ENCODE data around the gene IMPG2.

Gene IMPG2

DNA sequence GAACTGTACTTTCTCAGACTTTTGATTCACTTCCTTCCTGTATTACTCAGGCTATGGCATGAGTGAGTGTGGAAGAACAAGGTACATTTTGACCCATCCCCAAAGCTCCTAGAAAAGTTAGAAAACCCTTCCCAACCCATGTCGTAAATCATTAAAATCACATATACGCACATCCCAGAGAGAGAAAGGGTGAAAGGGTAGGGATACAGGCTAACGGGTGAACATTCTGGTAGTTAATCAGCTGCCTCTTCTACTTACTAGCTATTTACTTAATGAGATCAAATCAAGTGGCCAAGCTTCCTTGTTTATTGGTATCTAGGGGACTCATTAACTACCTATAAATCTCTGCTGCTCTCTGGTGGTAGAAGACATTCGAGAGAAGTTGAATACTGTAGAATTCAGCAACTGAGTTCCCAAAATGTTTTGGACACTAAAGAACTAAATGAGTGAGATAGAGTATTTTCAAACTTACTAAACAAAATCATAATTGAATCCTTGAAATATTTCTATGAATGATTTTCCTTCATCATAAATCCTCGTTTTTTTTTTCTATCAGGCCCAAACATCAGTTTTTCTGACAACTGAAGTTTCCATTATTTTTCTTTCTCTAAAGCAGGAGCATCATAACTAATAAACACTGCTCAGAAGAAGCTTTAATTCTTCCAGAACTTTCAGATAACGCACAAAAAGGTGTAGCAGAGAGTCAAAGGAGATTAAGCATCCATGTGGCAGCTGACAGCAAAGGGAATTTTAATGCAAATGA lies 124.2 kb downstream of the IMPG2 start:
- no peak overlapping the region for H3K27ac ChIP-seq (ENCODE audit: low read length)
- H3K9me3 ChIP-seq (ENCODE audit: insufficient read depth, low read depth, low read length): no peaks in the 10 kb centered on the region
- no peaks in the 10 kb centered on the region for H3K4me1 ChIP-seq (ENCODE audit: insufficient read depth, low read length)
- no peaks in the 10 kb centered on the region for H3K36me3 ChIP-seq (ENCODE audit: insufficient read depth, low read depth, low read length)
- H3K4me3 ChIP-seq (ENCODE audit: low read length): no peak overlapping the region
- no peaks in the 10 kb centered on the region for H3K27me3 ChIP-seq (ENCODE audit: insufficient read depth, low read length)
- H3K9ac ChIP-seq (ENCODE audit: low read depth, low read length): no peak overlapping the region

DNA sequence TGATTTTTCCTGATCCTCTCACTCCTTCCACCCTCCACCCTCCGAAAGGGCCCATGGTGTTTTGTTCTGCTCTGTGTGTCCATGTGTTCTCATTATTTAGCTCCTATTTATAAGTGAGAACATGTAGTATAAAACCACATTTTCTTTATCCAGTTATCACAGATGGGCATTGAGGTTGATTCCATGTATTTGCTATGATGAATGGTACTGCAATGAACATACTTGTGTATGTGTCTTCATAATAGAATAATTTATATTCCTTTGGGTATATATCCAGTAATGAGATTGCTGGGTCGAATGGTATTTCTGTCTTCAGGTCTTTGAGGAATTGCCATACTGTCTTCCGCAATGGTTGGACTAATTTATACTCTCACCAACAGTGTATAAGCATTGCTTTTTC lies 126.0 kb downstream of the IMPG2 start:
- H3K4me1 ChIP-seq (ENCODE audit: insufficient read depth, low read length): no peaks in the 10 kb centered on the region
- H3K27ac ChIP-seq (ENCODE audit: low read length): no peak overlapping the region
- no peaks in the 10 kb centered on the region for H3K9me3 ChIP-seq (ENCODE audit: insufficient read depth, low read depth, low read length)
- no peak overlapping the region for H3K9ac ChIP-seq (ENCODE audit: low read depth, low read length)
- H3K36me3 ChIP-seq (ENCODE audit: insufficient read depth, low read depth, low read length): no peaks in the 10 kb centered on the region
- no peaks in the 10 kb centered on the region for H3K27me3 ChIP-seq (ENCODE audit: insufficient read depth, low read length)
- H3K4me3 ChIP-seq (ENCODE audit: low read length): no peak overlapping the region

DNA sequence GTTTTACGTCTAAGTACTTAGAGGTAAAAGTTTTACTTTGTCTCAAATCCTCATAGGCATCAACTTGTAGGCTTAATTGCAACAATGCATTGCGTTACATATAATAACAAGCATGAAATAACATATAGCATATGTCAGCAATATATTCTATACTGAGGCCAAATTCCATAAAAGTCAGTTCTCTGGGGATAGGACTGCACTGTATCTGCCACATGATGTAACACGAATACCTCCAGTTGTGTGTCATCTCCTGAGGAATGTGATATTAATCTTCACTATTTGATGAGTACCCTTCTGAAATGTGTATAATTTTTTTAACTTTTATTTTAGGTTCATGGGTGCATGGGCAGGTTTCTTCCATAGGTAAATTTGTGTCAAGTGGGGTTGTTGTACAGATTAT lies 126.4 kb downstream of the IMPG2 start:
- H3K9ac ChIP-seq (ENCODE audit: low read depth, low read length): no peak overlapping the region
- H3K27ac ChIP-seq (ENCODE audit: low read length): no peak overlapping the region
- no peaks in the 10 kb centered on the region for H3K27me3 ChIP-seq (ENCODE audit: insufficient read depth, low read length)
- no peaks in the 10 kb centered on the region for H3K36me3 ChIP-seq (ENCODE audit: insufficient read depth, low read depth, low read length)
- no peaks in the 10 kb centered on the region for H3K4me1 ChIP-seq (ENCODE audit: insufficient read depth, low read length)
- H3K4me3 ChIP-seq (ENCODE audit: low read length): no peak overlapping the region
- peaks cover 1% of the 10 kb centered on the region; the same call in 1 of the 2 replicates for H3K9me3 ChIP-seq (ENCODE audit: insufficient read depth, low read depth, low read length)

DNA sequence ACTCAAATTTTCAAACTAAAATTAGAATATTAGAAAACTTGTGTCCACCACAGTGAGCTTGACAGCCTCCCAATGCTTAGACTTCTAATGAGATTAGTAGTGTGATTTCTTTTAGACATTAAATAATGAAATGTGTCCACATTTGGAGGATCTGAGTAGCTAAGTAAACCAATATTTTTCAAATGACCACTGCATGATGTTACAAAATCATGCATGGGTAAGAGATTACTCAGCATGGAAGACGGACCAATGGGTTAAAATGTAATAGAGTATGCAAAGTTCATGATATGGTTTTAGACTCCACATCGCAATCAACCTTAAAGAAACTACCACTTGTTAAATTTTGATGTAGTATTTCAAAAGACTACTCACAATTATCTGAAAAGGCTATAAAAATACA lies 130.6 kb downstream of the IMPG2 start:
- peaks cover 4% of the 10 kb centered on the region; the same call in 1 of the 2 replicates for H3K9me3 ChIP-seq (ENCODE audit: insufficient read depth, low read depth, low read length)
- no peaks in the 10 kb centered on the region for H3K4me1 ChIP-seq (ENCODE audit: insufficient read depth, low read length)
- H3K4me3 ChIP-seq (ENCODE audit: low read length): no peak overlapping the region
- H3K36me3 ChIP-seq (ENCODE audit: insufficient read depth, low read depth, low read length): no peaks in the 10 kb centered on the region
- no peak overlapping the region for H3K27ac ChIP-seq (ENCODE audit: low read length)
- H3K27me3 ChIP-seq (ENCODE audit: insufficient read depth, low read length): no peaks in the 10 kb centered on the region
- H3K9ac ChIP-seq (ENCODE audit: low read depth, low read length): no peak overlapping the region

DNA sequence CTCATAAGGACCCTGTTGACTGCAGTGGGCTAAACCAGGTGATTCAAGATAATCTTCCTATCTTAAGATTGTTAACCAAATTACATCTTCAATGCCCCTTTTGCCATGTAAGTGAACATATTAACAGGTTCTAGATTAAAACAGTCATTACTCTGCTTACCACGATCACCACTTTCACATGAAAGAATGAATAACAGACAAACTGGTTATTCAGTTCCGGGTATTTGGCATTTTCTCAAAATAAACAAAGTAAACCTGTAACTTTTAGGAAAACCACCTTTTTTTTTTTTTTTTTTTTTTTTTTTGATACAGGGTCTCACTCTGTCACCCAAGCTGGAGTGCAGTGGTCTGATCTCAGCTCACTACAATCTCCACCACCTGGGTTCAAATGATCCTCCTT lies 131.2 kb downstream of the IMPG2 start:
- no peaks in the 10 kb centered on the region for H3K36me3 ChIP-seq (ENCODE audit: insufficient read depth, low read depth, low read length)
- H3K9me3 ChIP-seq (ENCODE audit: insufficient read depth, low read depth, low read length): peaks cover 4% of the 10 kb centered on the region; the same call in 1 of the 2 replicates
- no peak overlapping the region for H3K4me3 ChIP-seq (ENCODE audit: low read length)
- no peaks in the 10 kb centered on the region for H3K4me1 ChIP-seq (ENCODE audit: insufficient read depth, low read length)
- no peak overlapping the region for H3K9ac ChIP-seq (ENCODE audit: low read depth, low read length)
- H3K27me3 ChIP-seq (ENCODE audit: insufficient read depth, low read length): no peaks in the 10 kb centered on the region
- H3K27ac ChIP-seq (ENCODE audit: low read length): no peak overlapping the region

DNA sequence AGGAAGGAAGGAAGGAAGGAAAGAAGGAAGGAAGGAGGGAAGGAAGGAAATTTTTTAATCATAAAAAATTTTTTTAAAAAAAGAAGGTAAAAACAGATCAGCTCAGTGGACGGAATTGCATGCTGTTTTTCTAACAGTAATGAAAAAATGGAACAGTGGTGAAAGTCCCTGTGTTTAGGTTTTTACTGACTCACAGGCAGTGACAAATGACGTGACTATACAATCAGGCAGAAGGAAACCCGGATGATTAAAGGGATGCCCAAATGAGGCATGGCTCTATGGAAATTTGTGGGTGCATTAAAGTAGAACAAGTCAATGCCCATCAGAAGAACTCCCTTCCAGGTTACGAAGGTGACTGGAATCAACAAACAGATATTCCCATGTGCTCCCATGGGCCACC lies 135.0 kb downstream of the IMPG2 start:
- no peak overlapping the region for H3K9ac ChIP-seq (ENCODE audit: low read depth, low read length)

DNA sequence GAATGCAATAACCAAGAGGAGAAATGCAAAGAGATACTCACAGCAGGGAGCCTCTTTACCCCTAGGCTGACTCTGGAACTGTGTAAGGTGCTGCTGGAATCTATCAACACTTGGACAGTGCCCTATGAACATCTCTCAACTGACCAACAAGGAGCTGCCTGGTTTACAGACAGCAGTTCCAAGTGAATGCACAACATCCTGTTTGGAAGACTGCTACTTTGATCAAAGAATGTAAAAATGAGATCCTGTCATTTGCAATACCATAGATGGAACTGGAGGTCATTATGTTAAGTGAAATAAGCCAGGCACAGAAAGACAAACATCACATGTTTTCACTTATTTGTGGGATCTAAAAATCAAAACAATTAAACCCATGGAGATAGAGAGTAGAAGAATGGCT lies 136.3 kb downstream of the IMPG2 start:
- no peak overlapping the region for H3K9ac ChIP-seq (ENCODE audit: low read depth, low read length)
- H3K4me3 ChIP-seq (ENCODE audit: low read length): no peak overlapping the region
- H3K4me1 ChIP-seq (ENCODE audit: insufficient read depth, low read length): no peaks in the 10 kb centered on the region; the same call in 1 of the 2 replicates
- no peaks in the 10 kb centered on the region for H3K27me3 ChIP-seq (ENCODE audit: insufficient read depth, low read length)
- no peaks in the 10 kb centered on the region for H3K36me3 ChIP-seq (ENCODE audit: insufficient read depth, low read depth, low read length)
- peaks cover 4% of the 10 kb centered on the region; the same call in 1 of the 2 replicates for H3K9me3 ChIP-seq (ENCODE audit: insufficient read depth, low read depth, low read length)
- H3K27ac ChIP-seq (ENCODE audit: low read length): no peak overlapping the region

More for the DNA sequence above, 135.0 kb downstream of the IMPG2 start:
- H3K36me3 ChIP-seq (ENCODE audit: insufficient read depth, low read depth, low read length): no peaks in the 10 kb centered on the region
- no peak overlapping the region for H3K4me3 ChIP-seq (ENCODE audit: low read length)
- H3K4me1 ChIP-seq (ENCODE audit: insufficient read depth, low read length): no peaks in the 10 kb centered on the region; the same call in 1 of the 2 replicates
- H3K27ac ChIP-seq (ENCODE audit: low read length): no peak overlapping the region
- no peaks in the 10 kb centered on the region for H3K27me3 ChIP-seq (ENCODE audit: insufficient read depth, low read length)
- H3K9me3 ChIP-seq (ENCODE audit: insufficient read depth, low read depth, low read length): peaks cover 4% of the 10 kb centered on the region; the same call in 1 of the 2 replicates

DNA sequence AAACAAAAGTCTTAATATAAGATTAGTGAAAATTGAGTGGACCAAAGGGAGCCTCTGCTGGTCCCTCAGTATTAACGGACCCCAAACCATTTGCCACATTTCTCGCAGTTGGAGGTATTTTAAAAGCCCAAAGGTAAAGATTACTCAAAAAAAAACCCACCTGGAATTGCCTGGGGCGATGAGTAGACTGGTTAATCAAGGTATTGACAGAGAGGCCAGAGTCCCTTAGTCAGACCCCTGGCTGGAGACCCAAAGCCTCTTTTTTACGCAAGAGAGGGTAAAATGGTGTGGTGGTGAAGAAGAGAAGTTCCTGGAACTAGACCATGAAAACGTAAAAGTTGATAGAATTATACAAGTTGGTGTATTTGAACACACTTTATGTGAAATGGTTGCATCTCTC lies 137.2 kb downstream of the IMPG2 start:
- Histone ChIP-seq H3K36me3 (ENCODE audit: insufficient read depth, low read depth, low read length) (no peaks in the 10 kb centered on the region), H3K4me3 (ENCODE audit: low read length) (no peak overlapping the region), H3K4me1 (ENCODE audit: insufficient read depth, low read length) (no peaks in the 10 kb centered on the region; the same call in 1 of the 2 replicates), H3K27me3 (ENCODE audit: insufficient read depth, low read length) (no peaks in the 10 kb centered on the region), H3K9me3 (ENCODE audit: insufficient read depth, low read depth, low read length) (no peaks in the 10 kb centered on the region), H3K27ac (ENCODE audit: low read length) (no peak overlapping the region), H3K9ac (ENCODE audit: low read depth, low read length) (no peak overlapping the region)

DNA sequence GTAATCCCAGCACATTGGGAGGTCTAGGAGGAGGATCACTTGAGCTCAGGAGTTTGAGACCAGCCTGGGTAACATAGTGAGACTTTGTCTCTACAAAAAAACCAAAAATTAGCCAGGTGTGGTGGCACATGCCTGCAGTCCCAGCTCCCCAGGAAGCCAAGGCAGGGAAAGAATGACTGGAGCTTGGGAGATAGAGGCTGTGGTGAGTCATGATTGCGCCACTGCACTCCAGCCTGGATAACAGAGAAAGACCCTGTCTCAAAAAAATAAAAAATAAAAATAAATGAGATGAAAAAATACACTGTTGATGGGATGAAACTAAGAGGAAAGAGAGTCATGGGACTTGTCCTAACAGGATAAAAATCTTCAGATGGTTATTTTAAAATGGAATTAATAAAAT lies 137.6 kb downstream of the IMPG2 start:
- no peaks in the 10 kb centered on the region for H3K36me3 ChIP-seq (ENCODE audit: insufficient read depth, low read depth, low read length)
- H3K4me1 ChIP-seq (ENCODE audit: insufficient read depth, low read length): no peaks in the 10 kb centered on the region; the same call in 1 of the 2 replicates
- no peak overlapping the region for H3K27ac ChIP-seq (ENCODE audit: low read length)
- H3K9me3 ChIP-seq (ENCODE audit: insufficient read depth, low read depth, low read length): no peaks in the 10 kb centered on the region
- H3K9ac ChIP-seq (ENCODE audit: low read depth, low read length): no peak overlapping the region
- H3K27me3 ChIP-seq (ENCODE audit: insufficient read depth, low read length): no peaks in the 10 kb centered on the region
- no peak overlapping the region for H3K4me3 ChIP-seq (ENCODE audit: low read length)

DNA sequence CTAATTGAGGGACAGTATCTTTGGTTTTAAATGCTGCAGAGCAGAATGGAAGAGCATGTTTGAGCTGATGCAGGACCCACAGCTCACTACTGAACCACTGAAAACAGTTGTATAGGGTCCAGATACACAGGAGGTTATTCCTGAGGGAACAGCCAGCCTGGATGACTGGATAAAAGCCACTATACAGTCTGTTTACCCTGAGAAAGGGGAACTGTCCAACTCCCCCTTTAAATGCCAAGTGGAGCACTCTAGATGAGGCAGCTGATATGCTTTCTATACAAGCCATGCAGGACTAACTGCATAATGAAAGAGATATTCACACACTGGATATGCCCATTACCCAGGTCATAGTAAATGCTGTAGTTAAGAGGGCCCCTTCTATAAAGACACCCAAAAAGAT lies 138.6 kb downstream of the IMPG2 start:
- H3K27me3 ChIP-seq (ENCODE audit: insufficient read depth, low read length): no peaks in the 10 kb centered on the region
- no peak overlapping the region for H3K27ac ChIP-seq (ENCODE audit: low read length)
- no peaks in the 10 kb centered on the region; the same call in 1 of the 2 replicates for H3K4me1 ChIP-seq (ENCODE audit: insufficient read depth, low read length)
- no peaks in the 10 kb centered on the region for H3K9me3 ChIP-seq (ENCODE audit: insufficient read depth, low read depth, low read length)
- H3K9ac ChIP-seq (ENCODE audit: low read depth, low read length): no peak overlapping the region
- no peak overlapping the region for H3K4me3 ChIP-seq (ENCODE audit: low read length)
- H3K36me3 ChIP-seq (ENCODE audit: insufficient read depth, low read depth, low read length): no peaks in the 10 kb centered on the region

DNA sequence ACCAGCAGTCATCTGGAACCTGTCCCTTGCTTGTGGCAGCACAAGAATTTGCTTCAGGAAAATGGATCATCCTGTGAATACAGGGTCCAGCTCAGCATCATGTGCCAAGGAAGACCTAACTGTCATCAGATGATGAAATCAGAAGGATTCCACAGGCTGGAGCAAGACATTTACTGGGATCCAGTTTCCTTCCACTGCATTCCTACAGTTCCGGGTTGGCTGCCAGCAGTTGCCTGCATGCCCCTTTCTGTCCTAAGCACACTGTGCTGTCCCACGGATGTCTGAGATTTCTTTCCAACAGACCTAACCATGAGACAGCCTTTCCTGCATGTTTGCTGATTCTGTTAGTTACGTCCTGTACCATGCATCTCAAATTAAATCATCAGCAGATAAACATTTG lies 140.7 kb downstream of the IMPG2 start:
- H3K27me3 ChIP-seq (ENCODE audit: insufficient read depth, low read length): no peaks in the 10 kb centered on the region
- no peaks in the 10 kb centered on the region; the same call in 1 of the 2 replicates for H3K4me1 ChIP-seq (ENCODE audit: insufficient read depth, low read length)
- H3K27ac ChIP-seq (ENCODE audit: low read length): no peak overlapping the region
- H3K36me3 ChIP-seq (ENCODE audit: insufficient read depth, low read depth, low read length): no peaks in the 10 kb centered on the region
- H3K9me3 ChIP-seq (ENCODE audit: insufficient read depth, low read depth, low read length): no peaks in the 10 kb centered on the region
- H3K4me3 ChIP-seq (ENCODE audit: low read length): no peak overlapping the region
- no peak overlapping the region for H3K9ac ChIP-seq (ENCODE audit: low read depth, low read length)

DNA sequence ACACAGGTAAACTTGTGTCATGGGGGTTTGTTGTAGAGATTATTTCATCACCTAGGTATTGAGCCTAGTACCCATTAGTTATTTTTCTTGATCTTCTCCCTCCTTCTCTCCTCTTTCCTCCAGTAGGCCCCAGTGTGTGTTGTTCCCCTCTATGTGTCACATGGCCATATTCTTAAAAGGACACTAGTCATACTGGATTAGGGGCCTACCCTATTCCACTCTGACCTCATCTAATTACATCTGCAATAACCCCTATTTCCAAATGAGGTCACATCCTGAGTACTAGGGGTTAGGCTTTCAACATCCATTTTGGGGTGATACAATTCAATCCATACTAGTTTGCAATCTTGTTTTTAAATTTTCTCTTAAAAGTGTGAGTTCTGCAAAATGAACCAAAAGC lies 142.8 kb downstream of the IMPG2 start:
- Histone ChIP-seq H3K9me3 (ENCODE audit: insufficient read depth, low read depth, low read length) (no peaks in the 10 kb centered on the region), H3K27me3 (ENCODE audit: insufficient read depth, low read length) (no peaks in the 10 kb centered on the region), H3K9ac (ENCODE audit: low read depth, low read length) (no peak overlapping the region), H3K4me3 (ENCODE audit: low read length) (no peak overlapping the region), H3K27ac (ENCODE audit: low read length) (no peak overlapping the region), H3K4me1 (ENCODE audit: insufficient read depth, low read length) (no peaks in the 10 kb centered on the region), H3K36me3 (ENCODE audit: insufficient read depth, low read depth, low read length) (no peaks in the 10 kb centered on the region)

All from iPS-20b (cell line).